ENCODE measurements around the gene PRDX3.
"Not testable (repeated sequence)": the region's sequence is repeated elsewhere in the genome, so short reads cannot be mapped to it uniquely, and the experiment has no call there.

PRDX3 gene

GRCh38 chr10:119205894-119206602 is 27.4 kb upstream of the PRDX3 start:
- peak; percentile 38 for DNase-seq

- no peak for DNase-seq
Observed at GRCh38 chr10:119203006-119203405, 24.4 kb upstream of the PRDX3 start.

GRCh38 chr10:119201233-119201632 is 22.6 kb upstream of the PRDX3 start:
- no peak for DNase-seq

GRCh38 chr10:119199231-119199992 is 20.8 kb upstream of the PRDX3 start:
- DNase-seq: no peak

- DNase-seq: no peak
Observed at GRCh38 chr10:119198438-119198837, 19.8 kb upstream of the PRDX3 start.

- DNase-seq: no peak
Observed at GRCh38 chr10:119197921-119198320, 19.3 kb upstream of the PRDX3 start.

- DNase-seq: no peak
Observed at GRCh38 chr10:119191881-119192280, 13.3 kb upstream of the PRDX3 start.

GRCh38 chr10:119190954-119191785 is 12.6 kb upstream of the PRDX3 start:
- no peak for DNase-seq

GRCh38 chr10:119190353-119190752 is 11.7 kb upstream of the PRDX3 start:
- DNase-seq: no peak

GRCh38 chr10:119189811-119190282 is 11.2 kb upstream of the PRDX3 start:
- DNase-seq: no peak

- DNase-seq: no peak
Observed at GRCh38 chr10:119183664-119184412, 5.2 kb upstream of the PRDX3 start.

GRCh38 chr10:119180850-119181400 is 2.3 kb upstream of the PRDX3 start:
- not testable (repeated sequence) for DNase-seq

- no peak for DNase-seq
Observed at GRCh38 chr10:119177708-119178371, 772 bp downstream of the PRDX3 start.

GRCh38 chr10:119176166-119176565 is 2.4 kb downstream of the PRDX3 start:
- DNase-seq: no peak

- DNase-seq: no peak
Observed at GRCh38 chr10:119174109-119174508, 4.5 kb downstream of the PRDX3 start.

- no peak for DNase-seq
Observed at GRCh38 chr10:119167041-119167440, 11.6 kb downstream of the PRDX3 start.

- DNase-seq: no peak
Observed at GRCh38 chr10:119166564-119166963, 12.0 kb downstream of the PRDX3 start.

- no peak for DNase-seq
Observed at GRCh38 chr10:119166118-119166500, 12.5 kb downstream of the PRDX3 start.

- peak; percentile 79 for DNase-seq
Observed at GRCh38 chr10:119165171-119166117, 13.2 kb downstream of the PRDX3 start, which contains the start of gene SFXN4. Gene SFXN4, minus strand, starts transcription at chr10:119165714. Its CDS starts 67 bp downstream, at chr10:119165647.

- no peak for DNase-seq
Observed at GRCh38 chr10:119162452-119163092, 16.0 kb downstream of the PRDX3 start.

Data from activated effector memory CD4-positive, alpha-beta T cell treated with Interleukin-2 at 50 U/mL for 16 hours (primary cell).